Keratinocyte (primary cell): ENCODE measurements around the gene BCO1.

Experiments used
- CTCF ChIP-seq, 3 experiments: IDR thresholded peaks in 1 of 3; conservative IDR thresholded peaks in 1 of 3; optimal IDR thresholded peaks in 1 of 3; 2 replicates in 2 of 3; 3 replicates in 1 of 3; pipeline versions ENCODE3 to v1.5.1; 2011; ENCODE audit warnings: low read length in 3 of 3, mild to moderate bottlenecking in 3 of 3, moderate library complexity in 2 of 3, control low read depth in 1 of 3, inconsistent platforms in 1 of 3; ENCODE audit not compliant: insufficient read depth in 2 of 3; ENCODE audit errors: extremely low read depth in 1 of 3
- EZH2 ChIP-seq: IDR thresholded peaks from one replicate; pipeline ENCODE4 v1.6.1; 2012; ENCODE audit warnings: inconsistent platforms, mild to moderate bottlenecking, low read length, moderate library complexity

GRCh38 chr16:81241706-81242105 is 3.2 kb downstream of the BCO1 start:
- no peak for TF ChIP-seq CTCF (optimal IDR thresholded peaks at IDR 0.05 in 1 of 3, IDR thresholded peaks at IDR 0.05 in 1 of 3, conservative IDR thresholded peaks at IDR 0.05 in 1 of 3; ENCODE audit: extremely low read depth in 1 of 3, insufficient read depth in 2 of 3, low read length in 3 of 3)
- TF ChIP-seq EZH2, result no peak
